ENCODE results near the gene RABGAP1L. TPM values are rescaled to one million over a fixed set of nuclear protein-coding genes. Genes with fewer than 3 reads are reported as not detected.

Gene RABGAP1L
- total and polyA plus RNA-seq, 2 donors (not counting 3 experiments of a cell fraction or from before 2014, with no cell fraction given): 6.4 to 22.2 TPM

- H2AFZ ChIP-seq (ENCODE audit: low read depth, low read length): no peak overlapping the region
- BruUV-seq (replicated peaks): no TSS peak
- H3K4me1 ChIP-seq (ENCODE audit: control insufficient read depth, extremely low read depth, insufficient read depth, low read length): peaks cover 10% of the 10 kb centered on the region
- H3K9me1 ChIP-seq (replicated peaks; ENCODE audit: control insufficient read depth, extremely low read depth, insufficient read depth, low read length): no peaks in the 10 kb centered on the region
- no peaks in the 10 kb centered on the region for H3K36me3 ChIP-seq (ENCODE audit: control insufficient read depth in 2 of 2, extremely low read depth in 1 of 2, insufficient read depth in 2 of 2, low read length in 2 of 2)
- no peaks in the 10 kb centered on the region for H4K20me1 ChIP-seq (replicated peaks; ENCODE audit: control insufficient read depth, extremely low read depth, insufficient read depth, low read length)
- DNase-seq (ENCODE audit: low read depth, low spot score) (no peak), FAIRE-seq (no peak)
- TF ChIP-seq POLR2AphosphoS5 (IDR thresholded peaks at IDR 0.05; ENCODE audit: insufficient read depth, low read depth, low read length) (no peak), JUN (IDR thresholded peaks at IDR 0.05; ENCODE audit: borderline replicate concordance, insufficient read depth, insufficient read length, low read depth) (no peak), EZH2 (IDR thresholded peaks at IDR 0.05; ENCODE audit: borderline replicate concordance, low read depth, low read length, severe bottlenecking) (no peak), CTCF (IDR thresholded peaks at IDR 0.05; ENCODE audit: extremely low read depth in 1 of 2, insufficient read depth in 1 of 2, low read depth in 1 of 2, low read length in 2 of 2) (no peak), MAX (IDR thresholded peaks at IDR 0.05; ENCODE audit: insufficient read depth, insufficient read length) (no peak), FOS (IDR thresholded peaks at IDR 0.05; ENCODE audit: borderline replicate concordance, insufficient read depth, low read length) (no peak), MYC (IDR thresholded peaks at IDR 0.05; ENCODE audit: low read depth, low read length) (no peak), POLR2A (IDR thresholded peaks at IDR 0.05; ENCODE audit: low read depth, low read length) (no peak), GATA2 (IDR thresholded peaks at IDR 0.05; ENCODE audit: insufficient read depth, insufficient read length, low read depth, low read length) (no peak)
- H3K4me3 ChIP-seq (replicated peaks in 1 of 3; ENCODE audit: insufficient read depth in 1 of 3, low read depth in 1 of 3, low read length in 3 of 3): no peak overlapping the region
- CTCF ChIA-PET: interaction anchor here (1.0 kb wide), 1 partner anchor 191 kb away, joined by 3 read pairs; no protein-coding TSS in a partner anchor
- no peak overlapping the region for H3K4me2 ChIP-seq (ENCODE audit: insufficient read depth, low read length)
- intact Hi-C loops (cut with micrococcal nuclease) (no loop called here), dilution Hi-C loops (cut with MboI; ENCODE audit: extremely low pct_ligation_motif_present, low sequenced_read_pairs) (no loop called here)
- no peaks in the 10 kb centered on the region for H3K9me3 ChIP-seq (replicated peaks; ENCODE audit: control insufficient read depth, insufficient read depth, low read length)
- no peaks in the 10 kb centered on the region for H3K79me2 ChIP-seq (ENCODE audit: control insufficient read depth, insufficient read depth, low read length)
- H3K9ac ChIP-seq (replicated peaks; ENCODE audit: extremely low read depth, insufficient read depth, low read length): no peak overlapping the region
- no peak overlapping the region for H3K27ac ChIP-seq (ENCODE audit: insufficient read depth, low read depth, low read length)
- no peaks in the 10 kb centered on the region for H3K27me3 ChIP-seq (ENCODE audit: control insufficient read depth in 2 of 2, insufficient read depth in 2 of 2, low read length in 2 of 2)
- POLR2A ChIA-PET: no interaction called here
Observed at GRCh38 chr1:174795806-174796205, 636.5 kb downstream of the RABGAP1L start.

Data from endothelial cell of umbilical vein (primary cell).